HG02763 (cell line): ENCODE measurements around the gene KIF2C.

Source experiments
- ATAC-seq: cut with Tn5 transposase; IDR thresholded peaks from one replicate; pipeline ENCODE4 v1.9.1; 2021; ENCODE audit warnings: mild to moderate bottlenecking, moderate library complexity; ENCODE audit not compliant: unreplicated experiment

The KIF2C gene

DNA sequence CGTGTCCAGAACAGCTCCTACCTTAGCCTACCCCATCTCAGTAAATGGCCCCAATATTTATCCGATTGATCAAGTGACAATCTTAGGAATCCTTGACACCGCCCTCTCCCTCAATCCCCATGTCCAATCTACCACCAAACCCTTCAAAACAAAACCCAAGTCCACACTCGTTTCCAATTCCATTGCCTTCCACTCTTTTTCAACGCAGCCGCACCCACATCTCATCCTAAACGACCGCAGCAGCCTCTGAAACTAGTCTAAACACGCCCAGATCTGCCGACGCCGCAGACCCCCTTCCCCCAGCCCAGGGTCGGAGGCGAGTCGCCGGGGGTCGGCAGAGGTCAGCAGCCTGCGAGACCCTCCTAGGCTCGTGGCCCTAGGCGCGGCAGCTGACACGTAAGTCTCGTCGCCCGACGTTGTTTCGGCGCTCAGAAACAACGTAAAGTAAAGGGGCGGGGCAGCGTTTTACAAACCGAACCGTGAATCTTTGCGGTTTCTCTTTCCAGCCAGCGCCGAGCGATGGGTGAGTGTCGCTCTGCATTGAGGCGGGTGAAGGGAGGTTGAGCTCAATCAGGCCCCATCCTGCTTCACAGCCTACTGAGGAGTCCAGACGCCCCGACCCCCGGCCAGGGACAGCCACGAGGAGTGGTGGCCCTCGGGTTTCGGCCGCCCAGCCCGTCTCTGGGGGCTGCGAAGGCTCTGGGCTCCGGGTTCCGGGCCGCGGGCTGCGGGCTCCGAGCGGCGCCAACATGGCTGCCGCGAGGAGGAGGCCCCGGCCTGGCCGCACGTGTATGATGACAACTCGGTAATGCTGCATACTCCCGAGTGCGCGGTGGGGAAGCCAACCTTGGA lies 35.7 kb downstream of the KIF2C start, which contains the start of gene RPS8:
Gene RPS8, plus strand, starts transcription at position 463 of the 852 bp plus-strand sequence. Its CDS starts 57 bp downstream, at position 520.
- ATAC-seq: peak; percentile 68

DNA sequence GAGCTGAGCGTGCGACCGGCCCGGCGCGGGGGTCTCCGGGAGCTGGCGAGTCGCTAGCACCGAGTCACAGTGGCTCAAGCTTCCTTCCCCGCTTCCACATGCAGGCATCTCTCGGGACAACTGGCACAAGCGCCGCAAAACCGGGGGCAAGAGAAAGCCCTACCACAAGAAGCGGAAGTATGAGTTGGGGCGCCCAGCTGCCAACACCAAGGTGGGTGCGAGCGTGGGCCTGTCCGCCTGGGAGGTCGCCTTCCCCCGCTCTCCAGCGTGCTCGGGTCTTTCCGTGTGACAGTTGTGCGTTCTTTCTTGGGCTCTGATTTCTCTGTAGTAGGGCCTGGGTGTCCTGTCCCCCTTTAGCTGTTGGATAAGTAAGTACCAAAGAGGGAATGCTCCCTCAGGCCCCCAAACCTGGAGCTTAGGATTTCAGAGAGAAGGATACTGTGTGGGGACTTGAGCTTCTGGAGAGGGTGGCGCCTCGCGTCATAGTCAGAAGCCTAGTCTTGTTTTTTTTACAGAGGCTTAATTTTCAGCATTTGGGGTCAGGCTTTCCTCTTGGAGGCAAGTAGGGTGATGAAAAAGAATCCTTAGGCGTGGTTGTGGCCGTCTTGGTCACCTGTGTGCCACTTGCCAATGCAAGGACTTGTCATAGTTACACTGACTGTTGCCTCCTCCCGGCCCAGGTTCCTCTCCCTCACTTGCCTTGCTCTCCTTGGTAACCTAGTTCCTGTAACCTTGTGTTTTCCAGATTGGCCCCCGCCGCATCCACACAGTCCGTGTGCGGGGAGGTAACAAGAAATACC lies 36.5 kb downstream of the KIF2C start:
- peak; percentile 3 for ATAC-seq

DNA sequence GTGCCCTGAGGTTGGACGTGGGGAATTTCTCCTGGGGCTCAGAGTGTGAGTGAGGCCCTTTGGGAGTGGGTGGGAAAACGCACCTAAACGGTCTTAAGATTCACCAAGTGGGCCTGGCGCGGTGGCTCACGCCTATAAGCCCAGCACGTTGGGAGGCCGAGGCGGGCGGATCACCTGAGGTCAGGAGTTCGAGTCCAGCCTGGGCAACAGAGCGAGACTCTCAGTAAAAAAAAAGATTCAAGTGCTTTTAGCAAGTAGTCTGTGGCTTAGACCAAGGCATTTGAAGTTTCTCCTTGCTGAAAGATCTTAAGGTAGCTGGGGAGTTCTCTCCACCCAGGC lies 37.1 kb downstream of the KIF2C start:
- ATAC-seq: no peak

DNA sequence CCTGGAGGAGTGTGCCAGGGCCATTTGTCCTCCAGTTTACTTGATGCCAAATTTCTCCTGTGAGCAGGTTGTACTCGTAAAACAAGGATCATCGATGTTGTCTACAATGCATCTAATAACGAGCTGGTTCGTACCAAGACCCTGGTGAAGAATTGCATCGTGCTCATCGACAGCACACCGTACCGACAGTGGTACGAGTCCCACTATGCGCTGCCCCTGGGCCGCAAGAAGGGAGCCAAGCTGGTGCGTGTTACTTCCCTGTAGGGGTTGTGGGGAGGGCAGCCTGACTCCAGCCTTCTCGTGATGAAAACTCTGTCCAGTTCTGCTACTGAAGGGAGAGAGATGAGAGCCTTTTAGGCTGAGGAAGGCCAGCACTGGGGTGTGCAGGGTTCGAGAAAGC lies 37.9 kb downstream of the KIF2C start:
- ATAC-seq: no peak

DNA sequence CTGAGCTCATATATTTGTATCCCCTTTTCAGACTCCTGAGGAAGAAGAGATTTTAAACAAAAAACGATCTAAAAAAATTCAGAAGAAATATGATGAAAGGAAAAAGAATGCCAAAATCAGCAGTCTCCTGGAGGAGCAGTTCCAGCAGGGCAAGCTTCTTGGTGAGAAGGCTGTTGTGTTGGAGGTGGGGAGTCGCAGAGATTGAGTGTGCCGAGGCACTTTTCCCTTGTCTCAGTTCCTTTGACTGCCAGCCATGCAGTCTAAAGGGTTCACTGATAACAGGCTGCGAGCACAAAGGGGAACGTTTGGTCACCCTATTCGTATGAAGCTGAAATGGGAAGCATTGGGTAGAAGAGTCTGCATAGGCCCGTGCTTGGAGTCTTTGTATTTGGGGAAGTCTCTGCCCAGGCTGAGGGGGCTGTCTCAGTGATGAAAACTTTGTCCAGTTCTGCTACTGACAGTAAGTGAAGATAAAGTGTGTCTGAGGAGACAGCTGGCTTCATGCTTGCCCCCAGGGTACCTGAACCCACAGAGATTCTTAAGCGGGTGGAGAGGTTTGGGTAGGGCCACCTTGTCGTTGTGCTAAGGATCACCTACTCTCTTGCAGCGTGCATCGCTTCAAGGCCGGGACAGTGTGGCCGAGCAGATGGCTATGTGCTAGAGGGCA lies 38.5 kb downstream of the KIF2C start:
- ATAC-seq: no peak

DNA sequence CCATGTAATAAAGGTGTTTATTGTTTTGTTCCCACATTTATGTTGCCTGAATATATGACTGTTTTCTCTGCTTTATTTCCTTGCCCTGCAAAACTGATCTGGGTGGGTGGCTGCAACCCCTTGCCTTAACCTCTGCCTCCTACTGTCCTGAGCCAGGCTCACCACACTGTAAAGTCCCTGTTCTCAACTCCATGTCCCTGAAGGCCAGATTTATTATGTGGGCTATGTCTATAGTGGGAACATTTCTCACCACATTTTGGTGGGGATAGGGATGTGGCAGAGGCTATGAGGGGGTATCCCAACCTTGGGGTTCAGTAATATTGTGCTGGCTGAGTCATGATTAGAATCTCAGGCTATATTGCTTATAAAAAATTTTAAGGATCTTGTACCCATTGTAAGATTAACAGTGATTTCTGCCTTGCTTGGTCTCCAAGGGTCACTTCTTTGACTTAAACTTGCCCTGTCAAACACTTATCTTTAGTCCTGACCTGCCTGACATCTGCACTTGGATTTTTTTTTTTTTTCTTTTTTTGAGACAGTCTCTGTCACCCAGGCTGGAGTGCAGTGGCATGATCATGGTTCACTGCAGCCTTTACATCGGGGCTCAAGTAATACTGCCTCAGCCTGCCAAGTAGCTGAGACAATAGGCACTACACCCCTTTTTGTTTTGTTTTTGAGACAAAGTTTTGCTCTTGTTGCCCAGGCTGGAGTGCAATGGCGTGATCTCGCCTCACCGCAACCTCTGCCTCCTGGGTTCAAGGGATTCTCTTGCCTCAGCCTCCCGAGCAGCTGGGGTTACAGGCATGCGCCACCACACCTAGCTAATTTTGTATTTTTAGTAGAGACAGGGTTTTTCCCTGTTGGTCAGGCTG lies 39.3 kb downstream of the KIF2C start:
- no peak for ATAC-seq

DNA sequence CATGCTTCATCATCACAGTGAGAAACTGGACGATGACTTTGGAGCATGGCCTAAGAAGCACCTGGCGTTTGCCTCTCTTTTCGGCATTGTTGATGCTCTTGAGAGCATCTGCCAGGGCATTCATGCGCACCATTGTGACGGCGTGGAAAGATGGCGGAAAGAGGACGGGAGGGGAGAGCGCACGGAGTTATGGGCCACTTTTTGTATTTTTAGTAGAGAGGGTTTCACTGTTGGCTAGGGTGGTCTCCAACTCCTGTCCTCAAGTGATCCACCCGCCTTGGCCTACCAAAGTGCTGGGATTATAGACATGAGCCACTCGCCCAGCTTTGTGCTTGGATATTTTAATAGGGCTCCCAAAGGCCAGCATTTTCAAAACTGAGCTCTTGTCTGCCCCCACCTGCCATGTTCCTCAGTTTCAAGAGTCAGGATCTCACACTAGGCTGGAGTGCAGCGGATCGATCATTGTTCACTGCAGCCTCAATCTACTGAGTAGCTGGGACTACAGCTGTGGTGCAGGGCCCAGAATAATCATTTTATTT lies 41.0 kb downstream of the KIF2C start:
- no peak for ATAC-seq

DNA sequence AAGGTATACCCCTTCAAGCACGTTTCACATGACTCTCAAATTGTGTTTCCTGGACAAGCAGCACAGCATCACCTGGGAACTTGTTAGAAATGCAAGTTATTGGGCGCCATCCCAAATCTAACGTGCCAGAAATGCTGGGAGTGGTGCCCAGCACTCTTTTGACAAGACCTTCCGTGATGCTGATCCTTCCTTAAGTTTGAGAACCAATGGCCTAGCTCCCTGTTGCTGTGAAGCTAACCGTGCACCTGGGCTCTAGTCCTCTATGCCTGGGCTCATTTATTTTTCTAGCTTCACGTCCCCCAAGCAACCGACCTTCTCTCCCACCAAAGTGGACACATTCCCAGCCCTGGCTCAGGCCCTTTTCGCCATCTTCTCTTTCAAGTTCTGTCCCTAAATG lies 44.1 kb downstream of the KIF2C start:
- ATAC-seq: no peak

DNA sequence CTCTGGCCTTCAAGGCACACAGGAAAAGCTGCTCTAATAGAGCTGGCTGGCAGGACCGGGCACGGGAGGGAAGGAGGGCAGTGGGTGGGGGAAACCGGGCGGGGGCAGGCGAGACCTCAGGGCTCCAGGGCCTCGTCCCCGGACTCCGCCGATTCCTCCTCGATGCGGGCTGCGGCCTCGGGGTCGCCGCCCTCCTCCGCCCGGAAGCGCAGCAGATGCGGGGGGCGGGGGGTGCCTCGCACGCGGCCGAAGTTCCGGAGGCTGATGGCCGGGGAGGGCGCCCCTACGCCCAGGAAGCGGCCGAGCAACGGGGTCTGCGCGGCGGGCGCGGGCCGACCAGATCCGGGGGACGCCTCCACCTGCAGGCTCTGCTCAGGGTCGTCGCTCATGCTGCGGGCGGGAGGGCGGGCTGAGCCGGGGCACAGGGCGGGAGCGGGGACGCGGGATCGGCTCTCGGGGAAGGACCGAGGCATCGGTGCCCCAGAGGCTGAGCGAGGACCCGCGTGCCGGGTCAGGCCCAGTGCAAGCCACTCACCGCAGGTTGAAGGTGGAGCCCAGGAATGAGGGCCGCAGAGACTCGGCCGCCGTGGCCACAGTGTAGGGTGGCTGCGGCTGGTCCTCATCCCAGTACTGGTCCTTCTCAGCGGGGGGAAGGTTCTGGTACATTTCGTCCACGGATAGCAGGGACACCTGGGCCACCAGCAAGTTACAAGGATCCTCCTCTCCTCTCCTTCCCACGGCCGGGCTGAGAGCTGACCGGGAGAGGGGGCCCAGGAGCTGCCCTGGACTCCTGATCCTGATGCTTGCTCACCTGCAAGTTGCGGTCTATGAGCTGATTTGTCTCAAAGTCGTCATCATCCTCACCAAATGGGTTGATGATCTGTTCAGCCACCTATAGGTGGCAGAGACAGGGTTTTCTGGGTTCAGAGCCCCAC lies 44.7 kb downstream of the KIF2C start:
- no peak for ATAC-seq

DNA sequence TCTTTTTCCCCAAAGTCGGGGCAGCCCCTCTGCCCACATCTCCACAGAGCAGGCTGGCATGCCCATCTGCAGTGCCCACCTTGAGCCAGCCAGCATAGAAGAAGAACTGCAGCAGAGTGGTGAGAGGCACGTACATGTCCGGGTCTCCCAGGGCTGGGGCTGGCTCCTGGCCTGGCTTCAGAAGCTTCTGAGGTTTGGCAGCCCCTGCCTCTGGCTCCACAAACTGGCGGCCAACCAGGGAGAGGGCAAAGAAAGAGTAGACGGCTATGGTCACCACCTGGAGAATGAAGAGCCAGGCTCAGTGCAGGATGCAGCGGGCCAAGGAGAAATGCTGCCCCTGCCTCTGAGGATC lies 45.4 kb downstream of the KIF2C start:
- ATAC-seq: no peak

DNA sequence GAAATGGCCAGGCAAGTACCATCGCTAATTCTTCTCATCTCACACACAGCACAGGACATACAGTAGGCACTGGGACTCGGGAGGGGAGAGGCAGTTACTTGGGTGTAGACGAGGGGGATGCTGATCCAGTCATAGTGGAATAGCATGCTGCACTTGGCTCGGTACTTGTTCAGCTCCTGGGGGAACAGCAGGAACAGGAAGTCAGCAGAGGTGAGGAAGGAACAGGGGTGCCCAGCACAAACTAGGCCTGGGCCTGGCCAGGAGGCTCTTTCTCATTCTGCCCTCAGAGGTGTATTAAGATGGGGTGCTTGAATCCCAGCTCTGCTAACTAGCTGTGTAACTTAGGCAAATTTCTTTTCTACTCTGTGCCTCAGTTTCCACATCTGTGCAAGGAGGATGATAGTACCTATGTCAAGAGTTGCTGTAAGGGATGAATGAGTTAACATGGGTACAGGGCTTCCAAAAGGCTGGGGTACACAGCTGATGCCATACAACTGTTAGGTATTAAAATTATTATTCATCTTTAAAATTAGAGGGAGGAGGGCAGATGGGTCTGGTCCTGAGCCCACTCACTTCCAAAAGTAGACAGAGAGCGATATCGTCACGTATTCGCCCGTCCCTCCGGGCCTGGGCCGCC lies 46.0 kb downstream of the KIF2C start:
- no peak for ATAC-seq

DNA sequence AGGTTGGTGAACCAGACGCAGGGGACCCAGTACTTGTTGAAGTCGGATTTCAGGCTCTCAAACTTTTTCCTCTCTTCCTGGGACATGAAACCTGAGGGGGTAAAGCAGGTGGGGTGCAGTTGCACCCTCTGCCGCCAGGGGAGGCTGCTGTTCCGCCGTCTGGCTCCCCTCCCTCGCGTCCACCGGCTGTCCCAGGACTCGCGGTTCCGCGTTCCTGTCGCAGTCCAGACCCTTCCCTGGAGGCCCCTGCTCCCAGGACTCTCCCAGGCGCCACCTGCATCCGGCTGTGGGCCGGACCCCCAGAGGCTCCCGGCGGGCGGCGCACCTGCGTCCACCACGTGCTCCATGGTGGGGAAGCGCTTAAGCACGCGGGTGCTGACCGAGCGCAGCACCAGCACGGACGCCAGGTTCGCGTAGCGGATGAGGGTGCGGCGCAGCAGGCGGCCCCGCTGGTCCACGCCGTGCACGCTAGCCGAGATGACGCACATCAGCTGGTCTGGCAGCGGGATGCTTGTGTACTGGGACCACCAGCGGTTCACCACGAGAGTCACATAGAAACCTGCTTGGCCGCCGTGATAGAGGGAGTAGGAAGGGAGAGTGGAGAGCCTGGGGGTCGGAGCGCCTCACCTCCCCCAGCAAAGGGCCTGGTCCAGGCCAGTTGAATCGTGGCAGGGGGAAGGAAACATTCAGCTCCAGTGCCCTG lies 46.7 kb downstream of the KIF2C start:
- ATAC-seq: peak; percentile 48

DNA sequence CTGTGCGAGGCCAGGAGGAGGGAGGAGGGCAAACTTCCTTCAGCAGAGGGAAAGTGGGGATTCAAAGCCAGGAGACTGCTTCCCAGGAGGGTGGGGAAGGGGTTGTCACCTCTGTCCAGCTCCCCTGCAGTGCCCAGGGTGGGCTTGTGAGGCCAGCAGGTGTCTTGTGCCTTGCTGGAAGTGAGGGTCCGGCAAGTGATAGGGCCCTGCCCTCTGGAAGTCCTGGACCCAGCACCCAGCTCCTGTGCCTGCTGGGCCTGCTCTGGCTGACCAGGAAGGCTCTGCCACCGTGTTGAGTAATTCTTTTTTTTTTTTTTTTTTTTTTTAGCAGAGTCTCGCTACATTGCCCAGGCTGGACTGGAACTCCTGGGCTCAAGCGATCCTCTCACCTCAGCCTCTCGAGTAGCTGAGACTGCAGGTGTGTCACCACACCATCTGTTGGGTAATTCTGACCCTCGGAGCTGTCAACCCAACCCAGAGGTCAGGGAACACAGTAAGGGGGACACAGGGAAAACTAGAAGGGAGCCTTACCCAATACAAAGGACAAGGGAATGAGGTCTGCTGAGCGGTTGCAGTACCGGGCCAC lies 47.3 kb downstream of the KIF2C start:
- ATAC-seq: no peak

DNA sequence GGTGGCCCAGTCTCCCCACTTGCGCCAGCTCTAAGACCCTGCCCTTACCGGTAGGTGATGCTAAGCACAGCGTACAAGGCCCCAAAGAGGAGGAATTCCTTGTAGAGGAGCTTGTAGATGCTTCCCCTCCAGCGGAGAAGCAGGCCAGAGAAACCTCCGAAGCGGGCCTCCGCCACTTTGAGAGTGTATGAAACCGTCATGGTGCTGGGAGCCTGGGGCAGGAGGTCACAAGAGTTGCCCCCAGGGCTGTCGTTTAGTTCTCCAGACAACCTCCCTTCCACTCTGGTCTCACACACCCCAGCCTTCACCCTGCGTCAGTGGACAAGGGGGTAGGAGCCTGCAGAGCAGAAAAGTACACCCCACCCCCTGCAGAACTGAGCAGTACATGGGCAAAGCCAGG lies 47.9 kb downstream of the KIF2C start:
- no peak for ATAC-seq

DNA sequence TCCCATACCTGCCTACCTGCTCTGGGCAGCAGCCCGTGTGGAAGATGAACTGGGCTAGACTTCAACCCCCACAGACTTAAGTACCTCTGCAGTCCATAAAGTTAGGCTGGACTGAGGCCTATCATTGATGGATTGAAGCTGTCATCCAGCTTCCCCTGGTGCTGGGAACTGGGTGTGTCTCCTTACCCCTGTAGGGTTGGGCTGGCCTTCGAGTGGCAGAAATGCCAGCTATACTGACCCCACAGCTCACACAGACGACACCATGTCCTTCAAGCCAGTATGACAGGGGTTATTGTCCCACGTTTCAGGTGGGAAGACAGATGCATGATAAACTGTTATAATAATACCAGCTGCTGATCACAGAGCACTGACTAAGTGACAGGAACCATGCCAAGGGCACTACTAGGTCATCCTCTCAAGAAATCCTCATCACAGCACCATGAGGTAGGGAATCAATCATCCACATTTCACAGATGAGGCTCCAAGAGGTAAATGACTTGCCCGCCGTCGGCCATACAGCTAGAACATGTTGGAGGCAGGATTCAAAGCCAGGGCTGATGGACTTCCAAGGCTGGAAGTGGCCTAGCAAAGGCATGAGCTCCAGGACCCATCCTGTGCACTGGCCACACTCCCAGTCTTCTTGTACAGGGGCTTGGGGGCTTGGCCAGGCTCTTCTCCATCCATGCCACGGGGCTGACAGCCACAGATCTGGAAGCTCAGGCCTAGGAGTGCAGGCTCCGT lies 48.7 kb downstream of the KIF2C start, which contains the start of gene BEST4:
Gene BEST4, minus strand, starts transcription at position 51 of the 741 bp plus-strand sequence. CDS start 465 bp downstream, outside the sequence.
- no peak for ATAC-seq

DNA sequence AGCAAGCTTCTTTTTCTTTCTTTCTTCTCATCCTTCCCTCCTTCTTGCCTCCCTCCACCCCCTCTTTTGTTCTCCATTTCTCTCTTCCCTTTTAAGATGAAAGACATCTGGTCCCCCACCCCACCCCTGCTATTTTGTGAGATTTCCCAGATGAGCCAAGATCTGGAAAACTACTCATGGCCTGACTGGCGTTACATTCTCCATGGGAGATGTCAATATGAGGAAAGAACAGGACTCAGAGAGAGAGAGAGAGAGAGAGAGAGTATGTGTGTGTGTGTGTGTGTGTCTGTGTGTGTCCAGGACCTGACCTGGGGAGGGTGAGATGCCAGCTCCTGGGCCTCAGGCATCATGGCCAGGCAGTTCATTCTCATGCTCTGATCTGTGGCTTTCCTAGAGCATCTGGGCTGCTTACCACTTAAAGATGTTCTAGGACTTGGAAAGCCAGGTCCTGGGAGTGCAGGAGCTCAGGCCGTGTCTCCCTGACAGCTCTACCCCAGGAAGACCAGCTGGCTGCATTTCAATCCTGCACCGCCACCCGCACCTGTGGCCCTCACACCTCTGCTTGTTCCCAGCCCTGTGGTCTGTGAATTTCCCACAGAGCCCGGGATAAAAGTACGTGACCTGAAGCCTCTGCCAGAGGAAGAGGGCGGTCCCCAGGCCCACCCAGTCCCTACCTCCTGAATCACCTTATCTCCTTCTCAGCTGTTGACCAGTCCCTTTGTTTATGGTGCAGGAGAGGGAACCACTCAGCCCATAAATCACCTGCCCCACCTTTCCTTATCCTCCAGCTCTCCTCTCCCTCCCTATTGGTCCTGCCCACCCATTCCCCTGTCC lies 51.5 kb downstream of the KIF2C start:
- ATAC-seq: no peak
